ENCODE measurements around the gene HRH3. TPM values are rescaled to one million over a fixed set of nuclear protein-coding genes. Genes with fewer than 3 reads are reported as not detected.

The HRH3 gene
- total RNA-seq, 1 experiment from 2014 or later = not detected

- Histone ChIP-seq H3K27me3 (ENCODE audit: insufficient read depth, low read depth) (no peaks in the 10 kb centered on the region), H3K36me3 (ENCODE audit: low read depth) (no peaks in the 10 kb centered on the region), H3K4me1 (replicated peaks; ENCODE audit: insufficient read depth) (no peaks in the 10 kb centered on the region), H3K4me3 (no peak overlapping the region), H2AFZ (no peak overlapping the region), H3K4me2 (no peak overlapping the region), H3K27ac (no peak overlapping the region), H3K79me2 (ENCODE audit: low read depth) (no peaks in the 10 kb centered on the region), H3K9me2 (ENCODE audit: insufficient read depth) (no peaks in the 10 kb centered on the region), H3K9me3 (ENCODE audit: insufficient read depth, low read depth) (no peaks in the 10 kb centered on the region), H3F3A (ENCODE audit: insufficient read depth, low read depth) (peaks cover 4% of the 10 kb centered on the region), H4K20me1 (ENCODE audit: insufficient read depth) (peaks cover 5% of the 10 kb centered on the region; the same call in 1 of the 2 replicates)
- DNase-seq = no peak
- TF ChIP-seq EZH2 (IDR thresholded peaks at IDR 0.05; ENCODE audit: low read depth) (no peak), CTCF (conservative IDR thresholded peaks at IDR 0.05) (no peak)
- BruUV-seq (replicated peaks) = no TSS peak
- ChIA-PET CTCF (interaction anchor here (0.7 kb wide), 1 partner anchor 156 kb away, joined by 18 read pairs; no protein-coding TSS in a partner anchor), POLR2A (ENCODE audit: unreplicated experiment) (no interaction called here)
- intact Hi-C loops (cut with micrococcal nuclease; ENCODE audit: unreplicated experiment) = no loop called here
Observed at GRCh38 chr20:62167474-62167873, 52.6 kb downstream of the HRH3 start.

- CTCF ChIA-PET = no interaction called here
- Histone ChIP-seq H3K27me3 (ENCODE audit: insufficient read depth, low read depth) (no peaks in the 10 kb centered on the region), H3K36me3 (ENCODE audit: low read depth) (peaks cover 9% of the 10 kb centered on the region; the same call in 1 of the 2 replicates), H3K79me2 (ENCODE audit: low read depth) (no peaks in the 10 kb centered on the region), H3F3A (ENCODE audit: insufficient read depth, low read depth) (peaks cover 4% of the 10 kb centered on the region), H3K4me2 (no peak overlapping the region), H2AFZ (no peak overlapping the region), H3K4me1 (replicated peaks; ENCODE audit: insufficient read depth) (no peaks in the 10 kb centered on the region), H3K4me3 (no peak overlapping the region), H3K27ac (no peak overlapping the region), H3K9me3 (ENCODE audit: insufficient read depth, low read depth) (no peaks in the 10 kb centered on the region), H4K20me1 (ENCODE audit: insufficient read depth) (peaks cover 13% of the 10 kb centered on the region; the same call in 1 of the 2 replicates), H3K9me2 (ENCODE audit: insufficient read depth) (no peaks in the 10 kb centered on the region)
- DNase-seq = no peak
- no TSS peak for BruUV-seq (replicated peaks)
- intact Hi-C loops (cut with micrococcal nuclease; ENCODE audit: unreplicated experiment) = no loop called here
- TF ChIP-seq EZH2 (IDR thresholded peaks at IDR 0.05; ENCODE audit: low read depth) (no peak), CTCF (conservative IDR thresholded peaks at IDR 0.05) (no peak)
- POLR2A ChIA-PET (ENCODE audit: unreplicated experiment) = no interaction called here
Observed at GRCh38 chr20:62165762-62166399, 54.2 kb downstream of the HRH3 start.

Other genes starting within 250 kb of the HRH3 start
- gene TAF4, start 154.4 kb downstream of the HRH3 start, total RNA-seq (2021) = 25.8 and 32.5 TPM in 2 replicates
- gene LSM14B, start 97.8 kb downstream of the HRH3 start, total RNA-seq (2021) = 61.5 and 67.2 TPM in 2 replicates
- gene PSMA7, start 76.9 kb downstream of the HRH3 start, total RNA-seq (2021) = 367 and 391 TPM in 2 replicates
- gene SS18L1, start 76.5 kb downstream of the HRH3 start, total RNA-seq (2021) = 22.4 and 29.0 TPM in 2 replicates
- 58.1 and 62.5 TPM in 2 replicates for gene MTG2, start 37.2 kb downstream of the HRH3 start, total RNA-seq (2021)
- gene OSBPL2, start 18.2 kb upstream of the HRH3 start, total RNA-seq (2021) = 84.8 and 90.7 TPM in 2 replicates
- gene ADRM1, start 82.7 kb upstream of the HRH3 start, total RNA-seq (2021) = 172 and 173 TPM in 2 replicates
- gene LAMA5, start 147.0 kb upstream of the HRH3 start, total RNA-seq (2021) = 700 and 744 TPM in 2 replicates
- 2,188 and 2,275 TPM in 2 replicates for gene RPS21, start 166.8 kb upstream of the HRH3 start, total RNA-seq (2021)
- 11.2 and 14.1 TPM in 2 replicates for gene CABLES2, start 187.0 kb upstream of the HRH3 start, total RNA-seq (2021)
- gene RBBP8NL, start 207.3 kb upstream of the HRH3 start, total RNA-seq (2021) = 8.7 and 14.0 TPM in 2 replicates